Stimulated activated CD4-positive, alpha-beta T cell treated with anti-CD3 and anti-CD28 coated beads, Interleukin-4, amount 100 ng/mL, for 1 hour (primary cell): ENCODE results near the gene RPS6KA2.
A peak's percentile ranks its signal among the peaks of the same experiment; 100 is the strongest.
"Not testable (repeated sequence)": the region's sequence is repeated elsewhere in the genome, so short reads cannot be mapped to it uniquely, and the experiment has no call there.

Experiments used
- DNase-seq: peaks from one replicate; pipeline ENCODE4 v3.0.0-alpha.2; 2020

RPS6KA2 gene

DNA sequence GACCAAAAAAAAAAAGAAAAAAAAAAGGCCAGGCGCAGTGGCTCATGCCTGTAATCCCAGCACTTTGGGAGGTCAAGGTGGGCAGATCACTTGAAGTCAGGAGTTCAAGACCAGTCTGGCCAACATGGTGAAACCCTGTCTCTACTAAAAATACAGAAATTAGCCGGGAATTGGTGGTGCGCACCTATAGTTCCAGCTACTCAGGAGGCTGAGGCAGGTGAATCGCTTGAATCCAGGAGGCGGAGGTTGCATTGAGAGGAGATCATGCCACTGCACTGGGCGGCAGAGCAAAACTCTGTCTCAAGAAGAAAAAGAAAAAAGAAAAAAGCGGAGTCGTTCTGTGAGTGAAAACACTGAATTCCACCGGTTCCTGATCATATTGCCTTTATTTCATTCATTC is 240.0 kb downstream of the RPS6KA2 start:
- DNase-seq = not testable (repeated sequence)

- DNase-seq = no peak
Measured at GRCh38 chr6:166386111-166386510, 240.9 kb downstream of the RPS6KA2 start.

DNA sequence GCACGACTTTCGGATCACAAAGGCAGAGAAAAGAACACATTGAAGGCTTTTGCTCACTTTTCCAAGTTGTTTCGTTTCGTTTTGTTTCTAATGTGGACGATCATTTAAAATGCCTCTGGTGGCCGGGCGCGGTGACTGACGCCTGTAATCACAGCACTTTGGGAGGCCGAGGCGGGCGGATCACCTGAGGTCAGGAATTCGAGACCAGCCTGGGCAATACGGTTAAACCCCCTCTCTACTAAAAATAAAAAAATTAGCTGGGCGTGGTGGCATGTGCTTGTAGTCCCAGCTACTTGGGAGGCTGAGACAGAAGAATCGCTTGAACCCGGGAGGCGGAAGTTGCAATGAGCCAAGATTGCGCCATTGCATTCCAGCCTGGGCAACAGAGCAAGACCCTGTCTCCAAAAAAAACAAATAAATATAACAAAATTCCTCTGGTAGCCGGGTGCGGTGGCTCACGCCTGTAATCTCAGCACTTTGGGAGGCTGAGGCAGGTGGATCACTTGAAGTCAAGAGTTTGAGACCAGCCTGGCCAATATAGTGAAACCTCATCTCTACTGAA is 243.2 kb downstream of the RPS6KA2 start:
- peak; percentile 32 for DNase-seq

- peak; percentile 95 for DNase-seq
Measured at GRCh38 chr6:166382933-166383801, 243.9 kb downstream of the RPS6KA2 start, which contains the start of gene MPC1. TSS of gene MPC1 (minus strand) at chr6:166382940. CDS start at chr6:166382876, 64 bp downstream.

DNA sequence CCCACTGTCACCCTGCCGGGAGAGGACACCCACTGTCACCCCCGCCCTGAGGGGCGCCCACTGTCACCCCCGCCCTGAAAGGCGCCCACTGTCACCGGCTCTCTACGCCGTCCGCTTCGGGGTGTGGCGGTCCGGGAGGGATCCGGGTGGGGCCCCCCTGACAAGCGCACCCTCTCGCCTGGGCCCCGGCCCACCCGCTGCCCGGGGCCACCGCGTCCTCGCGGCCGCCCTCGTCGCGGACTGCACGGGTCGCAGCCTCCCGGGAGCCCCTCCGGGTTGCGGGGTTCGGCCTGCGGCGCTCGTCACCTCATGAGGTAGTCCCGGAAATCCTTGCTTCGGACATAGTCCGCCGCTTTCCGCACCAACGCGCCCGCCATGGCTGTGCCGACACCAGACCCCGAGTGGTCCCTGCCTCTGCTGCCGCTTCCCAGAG is 244.5 kb downstream of the RPS6KA2 start:
- no peak for DNase-seq

DNA sequence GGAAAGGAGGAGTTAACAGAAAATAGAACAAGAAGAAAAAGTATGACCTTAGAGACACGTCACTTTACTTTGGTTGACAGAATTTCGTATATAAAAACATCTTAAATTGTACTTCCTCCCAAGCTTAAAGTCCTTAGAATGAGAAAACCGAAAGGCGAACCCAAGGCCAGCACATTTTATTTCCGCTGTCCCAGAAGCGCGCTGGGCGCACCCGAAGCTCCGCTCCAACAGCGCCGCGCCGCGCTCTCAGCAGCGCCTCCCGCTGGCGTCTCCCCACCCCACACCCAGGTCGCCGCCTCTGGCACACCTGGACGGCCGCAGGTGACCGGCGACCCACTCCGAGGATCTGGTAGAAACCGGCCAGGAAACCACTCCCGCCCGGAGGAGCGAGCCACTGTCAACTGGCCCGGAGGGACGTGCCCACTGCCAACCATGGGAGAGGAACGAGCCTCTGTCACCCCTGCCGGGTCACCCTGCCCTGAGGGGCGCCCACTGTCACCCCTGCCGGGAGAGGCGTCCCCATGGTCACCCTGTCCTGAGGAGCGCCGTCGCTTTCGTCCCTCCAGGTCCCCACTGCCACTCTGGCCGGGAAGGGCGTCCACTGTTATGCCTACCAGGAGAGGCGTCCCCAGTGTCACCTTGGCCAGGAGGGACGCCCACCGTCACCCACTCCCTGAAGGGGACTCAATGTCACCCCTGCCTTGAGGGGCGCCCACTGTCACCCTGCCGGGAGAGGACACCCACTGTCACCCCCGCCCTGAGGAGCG is 245.1 kb downstream of the RPS6KA2 start:
- peak; percentile 70 for DNase-seq

DNA sequence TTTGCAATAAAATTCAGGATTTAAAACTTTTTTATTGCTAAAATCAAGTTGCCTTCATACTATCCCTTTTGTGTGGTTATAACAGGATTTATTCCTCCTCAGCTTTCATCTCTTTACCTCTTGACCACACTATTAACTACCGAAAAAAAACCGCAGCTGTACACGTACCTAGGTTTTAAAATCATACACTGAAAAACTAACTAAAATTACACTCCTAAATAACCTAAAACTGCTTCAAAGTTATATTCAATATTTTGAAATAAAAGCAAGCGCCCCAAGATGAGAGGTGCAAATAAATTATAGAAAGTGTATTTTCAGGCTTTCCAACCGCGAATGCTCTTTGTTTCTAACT is 245.7 kb downstream of the RPS6KA2 start:
- DNase-seq = no peak

DNA sequence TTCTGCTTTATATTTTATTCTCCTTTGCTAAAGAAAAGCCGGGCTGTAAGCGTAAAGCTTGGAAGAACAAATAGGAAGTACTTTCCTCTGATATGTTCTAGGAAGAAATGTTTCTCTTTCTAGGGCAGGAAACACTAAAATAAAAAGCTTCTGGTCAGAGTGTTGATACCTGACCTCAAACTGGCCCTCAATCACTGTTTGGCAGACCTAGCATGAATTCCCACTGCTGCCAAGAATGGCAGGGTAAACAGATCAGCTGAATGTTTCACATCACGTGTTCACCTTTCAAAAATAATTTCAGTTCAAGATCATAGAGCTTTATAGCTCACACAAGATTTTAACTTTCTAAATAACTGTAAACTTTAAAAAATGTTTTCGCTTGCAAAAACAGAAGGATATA is 247.3 kb downstream of the RPS6KA2 start:
- DNase-seq = no peak

DNA sequence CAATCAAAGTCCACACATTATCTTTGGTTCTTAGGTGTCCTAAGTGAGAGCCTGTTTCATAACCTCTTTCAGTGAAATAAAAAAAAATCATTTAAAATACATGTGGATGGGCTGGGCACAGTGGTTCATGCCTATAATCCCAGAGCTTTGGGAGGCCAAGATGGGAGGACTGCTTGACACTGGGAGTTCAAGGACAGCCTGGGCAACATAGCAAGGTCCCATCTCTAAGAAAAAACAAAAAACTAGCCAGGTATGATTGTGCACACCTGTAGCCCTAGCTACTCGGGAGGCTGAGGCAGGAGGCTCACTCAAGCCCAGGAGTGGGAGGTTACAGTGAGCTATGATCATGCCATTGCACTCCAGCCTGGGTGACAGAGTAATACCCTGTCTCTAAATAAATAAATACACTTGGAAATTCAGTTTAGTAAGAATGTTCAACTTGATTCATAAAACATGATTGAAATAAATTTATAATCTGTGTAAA is 247.9 kb downstream of the RPS6KA2 start:
- DNase-seq = no peak

- DNase-seq = no peak
Measured at GRCh38 chr6:166377721-166378120, 249.3 kb downstream of the RPS6KA2 start.

GRCh38 chr6:166375013-166375412 is 252.0 kb downstream of the RPS6KA2 start:
- no peak for DNase-seq

- DNase-seq = no peak
Measured at GRCh38 chr6:166370489-166370888, 256.6 kb downstream of the RPS6KA2 start.

DNA sequence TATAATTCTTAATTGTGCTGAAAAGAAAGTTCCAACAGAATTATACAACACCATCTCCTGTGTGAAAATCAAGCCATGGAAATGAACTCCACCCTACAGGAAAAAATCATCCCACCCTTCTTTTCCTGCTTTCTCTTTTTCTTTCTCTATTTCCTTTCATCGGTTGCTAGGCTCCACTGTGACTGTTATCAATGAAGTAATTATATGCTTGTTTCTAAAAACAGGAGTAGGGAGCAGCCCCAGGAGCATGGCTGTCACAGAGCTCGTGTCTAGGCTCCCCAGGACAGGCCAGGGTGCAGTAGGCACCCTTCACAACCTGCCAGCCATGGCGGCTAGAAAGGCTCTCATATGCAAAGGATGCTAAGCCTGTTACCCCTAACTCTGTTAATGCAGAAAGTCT is 257.3 kb downstream of the RPS6KA2 start:
- no peak for DNase-seq

DNA sequence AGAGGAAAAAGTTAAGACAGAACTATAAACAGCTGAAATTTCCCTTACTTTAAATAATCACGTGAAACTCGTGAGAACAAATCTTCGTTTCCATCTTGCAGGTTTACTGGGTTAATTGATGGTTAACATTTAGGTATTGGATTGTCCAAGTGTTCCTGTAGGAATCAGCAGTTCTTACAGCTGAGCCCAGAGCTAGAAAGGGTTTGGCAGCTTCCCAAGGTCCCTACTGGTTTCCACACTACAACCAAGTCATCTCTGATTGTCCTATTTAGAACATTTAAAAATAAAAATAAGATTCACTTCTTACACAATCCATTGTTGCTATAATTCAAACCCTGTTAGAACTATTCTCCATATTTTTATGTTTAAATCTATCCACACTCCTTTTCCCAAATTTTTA is 260.1 kb downstream of the RPS6KA2 start:
- DNase-seq = no peak

- DNase-seq = no peak
Measured at GRCh38 chr6:166365806-166366205, 261.2 kb downstream of the RPS6KA2 start.

GRCh38 chr6:166365221-166365620 is 261.8 kb downstream of the RPS6KA2 start:
- no peak for DNase-seq

DNA sequence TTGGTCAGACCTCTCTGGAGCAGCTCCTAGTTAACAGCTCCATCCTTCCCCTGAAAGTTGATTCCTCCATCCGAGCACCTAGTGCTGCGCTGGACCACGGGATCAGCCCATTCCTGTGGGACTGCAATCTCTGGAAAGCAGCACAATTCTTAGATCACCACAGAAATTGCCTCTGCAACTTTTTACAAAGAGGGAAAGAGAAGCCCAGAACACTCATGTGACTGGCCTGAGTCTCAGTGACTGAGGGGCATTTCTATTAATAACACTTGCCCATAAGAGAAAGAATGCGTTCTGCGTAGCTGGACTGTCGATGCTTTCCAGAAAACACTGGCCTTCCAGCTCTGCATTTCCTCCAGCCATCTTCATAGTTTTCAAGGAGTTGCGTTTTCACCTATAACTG is 262.6 kb downstream of the RPS6KA2 start:
- no peak for DNase-seq

DNA sequence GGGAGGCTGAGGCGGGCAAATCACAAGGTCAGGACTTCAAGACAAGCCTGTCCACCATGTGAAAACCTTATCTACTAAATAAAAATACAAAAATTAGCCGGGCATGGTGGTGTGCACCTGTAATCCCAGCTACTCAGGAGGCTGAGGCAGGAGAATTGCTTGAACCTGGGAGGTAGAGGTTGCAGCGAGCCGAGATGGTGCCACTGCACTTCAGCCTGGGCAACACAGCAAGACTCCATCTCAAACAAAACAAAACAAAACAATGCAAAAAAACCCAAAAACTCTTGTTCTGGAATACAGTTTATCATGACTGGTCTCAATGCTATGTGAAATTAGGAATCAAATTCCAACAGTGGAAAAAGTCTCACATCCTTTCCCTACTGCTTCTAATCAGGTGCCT is 264.6 kb downstream of the RPS6KA2 start:
- DNase-seq = not testable (repeated sequence)

DNA sequence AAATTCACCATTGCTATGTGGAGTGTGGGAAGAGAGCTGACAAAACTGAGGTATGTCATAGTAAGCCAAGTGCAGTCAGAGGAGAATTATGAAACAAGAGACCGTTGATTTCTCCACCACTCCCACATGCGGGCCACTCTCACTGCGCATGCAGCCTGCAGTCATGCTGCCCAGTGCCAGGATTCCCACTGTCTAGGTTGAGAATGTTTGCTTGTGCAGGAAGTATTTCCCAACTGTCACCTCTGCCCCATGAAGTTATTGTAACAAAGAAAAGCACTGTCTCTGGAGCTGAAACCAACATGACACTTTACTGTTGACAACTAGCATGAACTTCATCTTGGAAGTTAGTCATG is 266.0 kb downstream of the RPS6KA2 start:
- no peak for DNase-seq

DNA sequence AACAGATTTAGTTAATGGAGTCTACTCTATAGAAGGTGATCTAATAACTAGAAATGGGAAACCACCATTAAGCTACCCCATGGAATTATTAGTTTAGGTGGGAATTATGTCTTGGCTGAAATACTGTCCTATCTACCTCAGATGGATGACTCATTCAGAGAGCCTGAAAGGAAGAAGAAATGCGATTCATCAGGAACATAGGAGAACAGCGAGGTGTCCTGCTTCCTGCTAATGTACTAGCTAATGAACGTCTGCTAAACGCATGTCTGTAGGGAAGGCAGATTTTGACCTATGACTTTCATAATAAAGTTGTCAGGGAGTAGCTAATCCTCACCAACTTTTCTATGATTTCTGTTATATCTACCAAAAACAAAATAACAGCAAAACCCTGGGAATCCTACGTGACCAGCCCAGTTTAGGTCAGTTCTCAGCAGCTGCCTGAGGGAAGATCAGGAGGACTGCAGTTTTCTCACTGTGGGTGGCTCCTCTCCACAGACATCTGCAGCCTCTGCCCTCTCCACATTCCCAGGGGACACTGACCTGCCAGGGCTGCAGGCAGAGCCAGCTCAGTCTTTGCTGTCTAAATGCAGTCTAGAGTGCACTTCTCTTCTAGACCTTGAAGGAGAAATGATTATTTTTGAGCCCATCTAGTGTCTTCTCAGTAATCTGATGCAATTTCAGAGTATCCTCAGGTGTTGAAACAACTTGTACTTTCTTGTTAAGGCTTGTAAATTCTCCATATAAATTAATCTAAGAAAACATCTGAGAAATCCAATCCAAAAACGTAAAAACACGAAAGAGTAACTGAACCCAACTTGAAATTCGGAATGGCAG is 266.6 kb downstream of the RPS6KA2 start:
- DNase-seq = no peak
